ENCODE data around the gene OS9.
A peak's percentile ranks its signal among the peaks of the same experiment; 100 is the strongest.

Gene OS9

DNA sequence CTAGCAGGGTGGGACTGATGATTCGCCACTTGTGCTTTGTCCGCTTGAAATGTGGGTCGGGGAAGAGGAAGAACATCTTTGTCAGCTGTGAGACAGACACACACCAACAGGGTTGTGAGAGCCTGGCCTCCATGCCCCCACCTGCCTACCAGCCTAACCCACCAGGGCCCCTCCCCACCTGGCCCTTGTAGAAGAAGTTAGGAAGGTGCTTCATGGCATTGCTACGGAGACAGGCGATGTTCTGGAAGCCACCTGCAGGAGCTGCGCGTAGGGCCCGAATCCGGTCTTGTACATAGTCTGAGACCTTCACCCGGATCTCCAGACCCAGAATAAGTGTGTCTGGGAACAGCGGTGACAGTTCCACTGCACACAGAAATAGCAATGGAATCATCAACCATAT, 75.7 kb downstream of the OS9 start:
- no peak for DNase-seq

DNA sequence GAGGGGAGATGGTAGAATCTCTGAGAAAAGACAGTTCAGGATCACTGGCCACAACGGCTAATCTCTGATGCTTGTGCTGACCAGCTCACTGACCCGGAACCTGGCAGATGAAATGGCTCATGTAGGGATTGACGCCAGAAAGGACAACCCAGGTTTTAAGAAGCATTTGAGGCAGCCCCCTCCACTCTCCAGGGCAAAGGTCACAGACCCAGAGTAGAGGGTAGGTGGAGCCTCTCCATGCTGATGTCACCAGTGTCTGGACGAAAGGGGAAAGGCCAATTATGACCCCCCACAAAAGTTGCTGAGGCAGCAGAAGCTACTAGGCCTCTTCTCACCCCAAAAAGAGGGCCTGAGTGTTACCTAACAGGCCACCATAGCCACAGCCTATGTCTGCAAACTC, 76.8 kb downstream of the OS9 start:
- DNase-seq, result peak in 2 of 4 experiments; percentile 47 to 49
